HepG2 (cell line): ENCODE measurements around the gene SLC17A3. TPM values are rescaled to one million over a fixed set of nuclear protein-coding genes. Genes with fewer than 3 reads are reported as not detected.

Experiments
- ATM ChIP-seq: fragments of 450-650 bp; IDR thresholded peaks from 2 replicates; pipeline ENCODE4 v1.7.1; 2017; ENCODE audit warnings: mild to moderate bottlenecking, borderline replicate concordance
- BRCA1 ChIP-seq: sonication (generic); formaldehyde crosslinking; IDR thresholded peaks from 2 replicates; pipeline ENCODE4 v1.4.0; 2020; ENCODE audit warnings: missing genetic modification reagents
- ELF3 ChIP-seq: IDR thresholded peaks from 2 replicates; pipeline ENCODE4 v1.6.1; 2016; ENCODE audit warnings: missing genetic modification reagents, missing compliant biosample characterization
- FOXA1 ChIP-seq, 2 experiments: fragments of 450-650 bp in 1 of 2; sonication (generic) in 1 of 2; formaldehyde crosslinking in 1 of 2; IDR thresholded peaks; 2 replicates each; pipeline versions ENCODE4 v1.4.0 to v1.6.1; 2016 to 2020; ENCODE audit warnings: missing genetic modification reagents in 1 of 2
- HBP1 ChIP-seq: IDR thresholded peaks from 2 replicates; pipeline ENCODE4 v1.6.1; 2016; ENCODE audit warnings: low read depth, control low read depth
- ISL2 ChIP-seq: sonication (generic); formaldehyde crosslinking; IDR thresholded peaks from 2 replicates; pipeline ENCODE4 v1.5.0; 2020; ENCODE audit warnings: missing genetic modification reagents
- MATR3 ChIP-seq: sonication (generic); formaldehyde crosslinking; IDR thresholded peaks from 2 replicates; pipeline ENCODE4 v1.4.0; 2020; ENCODE audit warnings: missing genetic modification reagents
- MIXL1 ChIP-seq: IDR thresholded peaks from 2 replicates; pipeline ENCODE4 v1.6.1; 2016
- NCOA2 ChIP-seq: sonication (generic); formaldehyde crosslinking; IDR thresholded peaks from 2 replicates; pipeline ENCODE4 v1.8.0; 2022; ENCODE audit warnings: inconsistent platforms
- ONECUT2 ChIP-seq: sonication (generic); formaldehyde crosslinking; IDR thresholded peaks from 2 replicates; pipeline ENCODE4 v1.4.0; 2020; ENCODE audit warnings: missing genetic modification reagents
- PCBP2 ChIP-seq: fragments of 200-400 bp; formaldehyde crosslinking; optimal IDR thresholded peaks from 2 replicates; pipeline ENCODE3; 2018; ENCODE audit warnings: low read length, low read depth; ENCODE audit not compliant: poor library complexity, severe bottlenecking
- PPARG ChIP-seq: conservative IDR thresholded peaks from 2 replicates; pipeline ENCODE4 v1.6.1; 2016; ENCODE audit warnings: missing biosample characterization, missing genetic modification reagents
- SOX6 ChIP-seq, 2 experiments: fragments of 450-650 bp in 1 of 2; sonication (generic) in 1 of 2; formaldehyde crosslinking in 1 of 2; IDR thresholded peaks; 2 replicates each; pipeline versions ENCODE4 v1.4.0 to v1.6.1; 2017 to 2020; ENCODE audit warnings: antibody characterized with exemption in 1 of 2, mild to moderate bottlenecking in 1 of 2, missing genetic modification reagents in 1 of 2
- ZGPAT ChIP-seq: IDR thresholded peaks from 2 replicates; pipeline ENCODE4 v1.6.1; 2016; ENCODE audit warnings: mild to moderate bottlenecking
- ZNF205 ChIP-seq: IDR thresholded peaks from 2 replicates; pipeline ENCODE4 v1.6.1; 2018; ENCODE audit warnings: missing biosample characterization, missing genetic modification reagents
- ZNF570 ChIP-seq: sonication (generic); formaldehyde crosslinking; IDR thresholded peaks from 2 replicates; pipeline ENCODE4 v1.4.0; 2020; ENCODE audit warnings: mild to moderate bottlenecking, missing genetic modification reagents, borderline replicate concordance
- ZNF670 ChIP-seq: sonication (generic); formaldehyde crosslinking; IDR thresholded peaks from 2 replicates; pipeline ENCODE4 v1.8.0; 2022; ENCODE audit warnings: mild to moderate bottlenecking, missing genetic modification reagents, borderline replicate concordance
- ZNF784 ChIP-seq: sonication (generic); formaldehyde crosslinking; IDR thresholded peaks from 2 replicates; pipeline ENCODE4 v1.5.1; 2020; ENCODE audit warnings: missing genetic modification reagents, mild to moderate bottlenecking, borderline replicate concordance
- polyA plus RNA-seq, 8 experiments: library from polyadenylated mRNA; depleted of rRNA in 3 of 8; stranded (reverse) in 7 of 8; unstranded in 1 of 8; fragments of >200 nt; fragmentation: Illumina TruSeq in 4 of 8; extraction: Trizol in 4 of 8; gene quantifications; 2 replicates each; pipeline versions ENCODE4 v1.2.1 to v1.2.3, GENCODE V29; 2011 to 2016; ENCODE audit warnings: low read depth in 4 of 8, missing spikeins in 1 of 8, mixed read lengths in 1 of 8; ENCODE audit not compliant: insufficient read depth in 1 of 8
- total RNA-seq, 5 experiments: library from RNA; depleted of rRNA; stranded (reverse); fragments of >200 nt; fragmentation: Illumina TruSeq; extraction: Trizol; gene quantifications; 2 replicates each; pipeline ENCODE4 v1.2.3, GENCODE V29; 2016; ENCODE audit warnings: low read depth in 1 of 5
- TF ChIP-seq, protein P1 (sequence below): IDR thresholded peaks from 2 replicates; pipeline ENCODE4 v1.6.1; 2012; ENCODE audit warnings: inconsistent platforms
- TF ChIP-seq, protein P2 (sequence below): IDR thresholded peaks from 2 replicates; pipeline ENCODE4 v1.6.1; 2012; ENCODE audit warnings: low read depth, low read length, improper control_type of control experiment
- TF ChIP-seq, protein P3 (sequence below): sonication (generic); formaldehyde crosslinking; IDR thresholded peaks from 2 replicates; pipeline ENCODE4 v1.5.0; 2020; ENCODE audit warnings: mild to moderate bottlenecking, missing genetic modification reagents
- TF ChIP-seq, protein P4 (sequence below): sonication (generic); formaldehyde crosslinking; IDR thresholded peaks from 2 replicates; pipeline ENCODE4 v1.4.0; 2020; ENCODE audit warnings: missing genetic modification reagents

SLC17A3 gene
- total and polyA plus RNA-seq, 2 of the 13 experiments (the other 11 are each of a cell fraction or from before 2014, with no cell fraction given): 0.09 to 0.11 TPM

DNA sequence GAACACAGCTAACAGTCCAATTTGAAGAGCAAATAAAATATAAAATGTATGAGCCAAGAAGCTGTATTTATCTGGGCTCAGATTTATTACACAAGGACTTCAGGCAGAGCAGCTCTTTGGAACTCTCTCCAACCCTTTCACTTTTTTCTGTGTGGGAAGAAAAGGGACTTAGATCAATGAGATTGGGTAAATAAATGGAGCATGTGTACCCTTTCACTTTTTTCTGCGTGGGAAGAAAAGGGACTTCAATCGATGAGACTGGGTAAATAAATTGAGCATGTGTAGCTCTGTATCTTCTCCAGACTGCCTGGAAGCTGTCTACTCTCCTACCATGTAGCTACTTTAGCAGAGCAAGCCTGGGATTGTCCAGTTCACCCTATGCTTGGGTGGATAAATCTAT is 10.7 kb downstream of the SLC17A3 start (continued):
- TF ChIP-seq HBP1 (CRISPR knock-in tag) (no peak), ZGPAT (CRISPR knock-in tag) (0 out of 2 replicates have a peak, but pooled peaks have one; percentile 28), ZNF670 (CRISPR knock-in tag) (peak; percentile 51; the same call in 1 of the 2 replicates), NCOA2 (CRISPR knock-in tag) (0 out of 2 replicates have a peak, but pooled peaks have one; percentile 13), FOXA1 (IDR thresholded peaks at IDR 0.05) (no peak), FOXA1 (CRISPR knock-in tag; IDR thresholded peaks at IDR 0.05) (peak; percentile 21; the same call in 1 of the 2 replicates), PCBP2 (no peak), PPARG (CRISPR knock-in tag) (peak; percentile 55; the same call in 1 of the 2 replicates), ATM (no peak), ONECUT2 (CRISPR knock-in tag) (peak; percentile 85), BRCA1 (CRISPR knock-in tag) (0 out of 2 replicates have a peak, but pooled peaks have one; percentile 22), ZNF784 (CRISPR knock-in tag) (no peak), SOX6 (IDR thresholded peaks at IDR 0.05) (no peak), SOX6 (CRISPR knock-in tag; IDR thresholded peaks at IDR 0.05) (peak; percentile 76), ZNF570 (CRISPR knock-in tag) (no peak), ELF3 (CRISPR knock-in tag) (peak; percentile 20; the same call in 1 of the 2 replicates), MATR3 (CRISPR knock-in tag) (no peak), ZNF205 (CRISPR knock-in tag) (no peak), MIXL1 (CRISPR knock-in tag) (peak; percentile 89; the same call in 1 of the 2 replicates), ISL2 (peak; percentile 57; the same call in 1 of the 2 replicates)
- TF ChIP-seq, protein P1, sequence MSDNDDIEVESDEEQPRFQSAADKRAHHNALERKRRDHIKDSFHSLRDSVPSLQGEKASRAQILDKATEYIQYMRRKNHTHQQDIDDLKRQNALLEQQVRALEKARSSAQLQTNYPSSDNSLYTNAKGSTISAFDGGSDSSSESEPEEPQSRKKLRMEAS: peak; percentile 55
- TF ChIP-seq, protein P2, sequence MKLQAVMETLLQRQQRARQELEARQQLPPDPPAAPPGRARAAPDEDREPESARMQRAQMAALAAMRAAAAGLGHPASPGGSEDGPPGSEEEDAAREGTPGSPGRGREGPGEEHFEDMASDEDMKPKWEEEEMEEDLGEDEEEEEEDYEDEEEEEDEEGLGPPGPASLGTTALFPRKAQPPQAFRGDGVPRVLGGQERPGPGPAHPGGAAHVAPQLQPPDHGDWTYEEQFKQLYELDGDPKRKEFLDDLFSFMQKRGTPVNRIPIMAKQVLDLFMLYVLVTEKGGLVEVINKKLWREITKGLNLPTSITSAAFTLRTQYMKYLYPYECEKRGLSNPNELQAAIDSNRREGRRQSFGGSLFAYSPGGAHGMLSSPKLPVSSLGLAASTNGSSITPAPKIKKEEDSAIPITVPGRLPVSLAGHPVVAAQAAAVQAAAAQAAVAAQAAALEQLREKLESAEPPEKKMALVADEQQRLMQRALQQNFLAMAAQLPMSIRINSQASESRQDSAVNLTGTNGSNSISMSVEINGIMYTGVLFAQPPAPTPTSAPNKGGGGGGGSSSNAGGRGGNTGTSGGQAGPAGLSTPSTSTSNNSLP: 0 out of 2 replicates have a peak, but pooled peaks have one; percentile 30
- TF ChIP-seq, protein P3, sequence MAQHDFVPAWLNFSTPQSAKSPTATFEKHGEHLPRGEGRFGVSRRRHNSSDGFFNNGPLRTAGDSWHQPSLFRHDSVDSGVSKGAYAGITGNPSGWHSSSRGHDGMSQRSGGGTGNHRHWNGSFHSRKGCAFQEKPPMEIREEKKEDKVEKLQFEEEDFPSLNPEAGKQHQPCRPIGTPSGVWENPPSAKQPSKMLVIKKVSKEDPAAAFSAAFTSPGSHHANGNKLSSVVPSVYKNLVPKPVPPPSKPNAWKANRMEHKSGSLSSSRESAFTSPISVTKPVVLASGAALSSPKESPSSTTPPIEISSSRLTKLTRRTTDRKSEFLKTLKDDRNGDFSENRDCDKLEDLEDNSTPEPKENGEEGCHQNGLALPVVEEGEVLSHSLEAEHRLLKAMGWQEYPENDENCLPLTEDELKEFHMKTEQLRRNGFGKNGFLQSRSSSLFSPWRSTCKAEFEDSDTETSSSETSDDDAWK: no peak
- TF ChIP-seq, protein P4, sequence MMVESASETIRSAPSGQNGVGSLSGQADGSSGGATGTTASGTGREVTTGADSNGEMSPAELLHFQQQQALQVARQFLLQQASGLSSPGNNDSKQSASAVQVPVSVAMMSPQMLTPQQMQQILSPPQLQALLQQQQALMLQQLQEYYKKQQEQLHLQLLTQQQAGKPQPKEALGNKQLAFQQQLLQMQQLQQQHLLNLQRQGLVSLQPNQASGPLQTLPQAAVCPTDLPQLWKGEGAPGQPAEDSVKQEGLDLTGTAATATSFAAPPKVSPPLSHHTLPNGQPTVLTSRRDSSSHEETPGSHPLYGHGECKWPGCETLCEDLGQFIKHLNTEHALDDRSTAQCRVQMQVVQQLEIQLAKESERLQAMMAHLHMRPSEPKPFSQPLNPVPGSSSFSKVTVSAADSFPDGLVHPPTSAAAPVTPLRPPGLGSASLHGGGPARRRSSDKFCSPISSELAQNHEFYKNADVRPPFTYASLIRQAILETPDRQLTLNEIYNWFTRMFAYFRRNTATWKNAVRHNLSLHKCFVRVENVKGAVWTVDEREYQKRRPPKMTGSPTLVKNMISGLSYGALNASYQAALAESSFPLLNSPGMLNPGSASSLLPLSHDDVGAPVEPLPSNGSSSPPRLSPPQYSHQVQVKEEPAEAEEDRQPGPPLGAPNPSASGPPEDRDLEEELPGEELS (CRISPR knock-in tag): peak; percentile 50; the same call in 1 of the 2 replicates
